HCT116 (cell line): ENCODE measurements around the gene BMP2K.

Experiments
- CTCF ChIP-seq, 3 experiments: fragments of 200-600 bp in 1 of 3; sonication (generic) in 1 of 3; IDR thresholded peaks in 2 of 3; conservative IDR thresholded peaks in 1 of 3; 2 replicates each; pipeline ENCODE4 v1.5.1; 2012 to 2017; ENCODE audit warnings: low read depth in 2 of 3, low read length in 2 of 3, antibody characterized with exemption in 1 of 3, borderline replicate concordance in 1 of 3, control low read depth in 1 of 3, mild to moderate bottlenecking in 1 of 3, mixed read lengths in 1 of 3, mixed run types in 1 of 3, moderate library complexity in 1 of 3; ENCODE audit not compliant: insufficient read depth in 1 of 3
- ELF1 ChIP-seq: IDR thresholded peaks from 2 replicates; pipeline ENCODE4 v1.6.1; 2012; ENCODE audit warnings: low read depth, borderline replicate concordance
- EZH2 ChIP-seq: fragments of 200-600 bp; sonication (generic); IDR thresholded peaks from 2 replicates; pipeline ENCODE4 v1.6.1; 2017; ENCODE audit warnings: antibody characterized with exemption, mixed run types
- EZH2phosphoT487 ChIP-seq: fragments of 200-600 bp; IDR thresholded peaks from 2 replicates; pipeline ENCODE4 v1.6.1; 2018; ENCODE audit warnings: antibody characterized with exemption, borderline replicate concordance
- POLR2A ChIP-seq: IDR thresholded peaks from 2 replicates; pipeline ENCODE4 v1.7.0; 2011; ENCODE audit warnings: borderline replicate concordance; ENCODE audit not compliant: insufficient read depth, insufficient read length; ENCODE audit errors: extremely low read depth
- POLR2AphosphoS5 ChIP-seq: IDR thresholded peaks from 2 replicates; pipeline ENCODE4 v1.6.1; 2011; ENCODE audit warnings: mild to moderate bottlenecking, low read depth, low read length, moderate library complexity
- RAD21 ChIP-seq: IDR thresholded peaks from 2 replicates; pipeline ENCODE4 v1.6.1; 2012; ENCODE audit warnings: low read depth, mild to moderate bottlenecking
- SIN3A ChIP-seq: IDR thresholded peaks from 2 replicates; pipeline ENCODE4 v1.6.1; 2012; ENCODE audit warnings: low read depth
- SP1 ChIP-seq: IDR thresholded peaks from 2 replicates; pipeline ENCODE4 v1.6.1; 2012; ENCODE audit warnings: low read depth
- TCF7L2 ChIP-seq: IDR thresholded peaks from 2 replicates; pipeline ENCODE4 v1.7.0; 2011; ENCODE audit warnings: borderline replicate concordance, inconsistent platforms; ENCODE audit not compliant: insufficient read depth, insufficient read length; ENCODE audit errors: extremely low read depth

DNA sequence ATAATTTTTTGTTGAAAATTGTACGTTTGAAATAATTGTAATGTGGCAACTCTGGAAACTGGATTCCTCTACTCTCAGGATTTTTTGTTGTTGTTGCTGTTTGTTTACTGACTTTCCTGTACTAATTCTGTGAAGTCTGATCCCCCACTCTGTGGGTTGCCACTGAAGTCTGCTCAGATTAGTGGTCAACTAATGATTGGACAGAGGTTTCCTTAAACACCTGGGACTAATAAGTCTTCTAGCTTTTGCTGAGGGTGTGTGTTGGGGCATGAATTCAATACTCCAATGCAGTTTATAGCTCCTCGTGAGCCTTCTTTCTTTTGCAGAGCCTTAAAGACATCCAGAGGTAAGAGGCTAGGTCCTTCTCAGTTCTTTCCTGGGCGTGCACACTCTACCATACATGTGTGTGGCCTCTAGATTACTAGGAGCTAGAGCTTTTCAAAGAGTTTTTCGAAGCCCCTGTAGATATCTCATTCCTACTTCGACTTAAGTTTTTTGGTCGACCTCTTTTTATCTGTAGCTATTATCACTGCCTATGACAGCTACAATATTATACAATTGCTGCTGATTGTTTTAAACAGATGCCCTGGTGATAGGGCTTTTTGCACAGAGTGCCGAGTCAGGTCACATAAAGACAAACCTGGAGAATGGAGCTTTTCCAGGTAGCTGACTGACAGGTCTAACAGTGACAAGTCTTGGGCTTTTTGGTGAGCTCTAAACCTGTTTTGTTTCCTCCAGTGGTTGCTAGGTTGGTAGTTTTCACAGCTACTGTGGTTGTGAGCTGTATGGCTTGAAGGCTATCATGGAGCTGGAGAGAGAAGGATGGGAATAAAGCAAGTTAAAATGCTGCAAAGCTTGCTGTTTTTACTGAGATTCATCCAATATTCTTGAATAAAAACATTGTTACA, 34.0 kb downstream of the BMP2K start:
- no peak for TF ChIP-seq ELF1
- no peak for TF ChIP-seq EZH2phosphoT487
- no peak for TF ChIP-seq SIN3A
- no peak for TF ChIP-seq TCF7L2
- TF ChIP-seq CTCF (IDR thresholded peaks at IDR 0.05 in 2 of 3, conservative IDR thresholded peaks at IDR 0.05 in 1 of 3; ENCODE audit: borderline replicate concordance in 1 of 3, insufficient read depth in 1 of 3, low read depth in 2 of 3, low read length in 2 of 3) = no peak
- no peak for TF ChIP-seq EZH2
- no peak for TF ChIP-seq POLR2AphosphoS5
- no peak for TF ChIP-seq RAD21
- TF ChIP-seq POLR2A = no peak
- no peak for TF ChIP-seq SP1
